Mesenchymal stem cell (in vitro differentiated cells and primary cell): ENCODE data around the gene DSEL.

Experiments used
- DNase-seq: peaks from one replicate; pipeline ENCODE4 v3.0.0-alpha.2; 2013
- H2AFZ ChIP-seq: one replicate; pipeline ENCODE4 v1.6.1; 2013; ENCODE audit warnings: low read depth, mild to moderate bottlenecking, control low read depth, inconsistent platforms, low read length, moderate library complexity
- H2AK5ac ChIP-seq: 2 replicates; pipeline ENCODE4 v1.6.1; 2013; ENCODE audit warnings: low read length, moderate library complexity, mild to moderate bottlenecking, inconsistent platforms; ENCODE audit not compliant: severe bottlenecking
- H2BK120ac ChIP-seq: one replicate; pipeline ENCODE4 v1.6.1; 2013; ENCODE audit warnings: low read depth, mild to moderate bottlenecking, inconsistent platforms, low read length, moderate library complexity
- H2BK12ac ChIP-seq, 2 experiments: one replicate each; pipeline ENCODE4 v1.6.1; 2013; ENCODE audit warnings: inconsistent platforms in 2 of 2, low read length in 2 of 2, mild to moderate bottlenecking in 2 of 2, moderate library complexity in 2 of 2, control low read depth in 1 of 2
- H2BK15ac ChIP-seq: one replicate; pipeline ENCODE4 v1.6.1; 2013; ENCODE audit warnings: mild to moderate bottlenecking, low read depth, inconsistent platforms; ENCODE audit not compliant: poor library complexity, severe bottlenecking
- H2BK5ac ChIP-seq: 2 replicates; pipeline ENCODE4 v1.6.1; 2013; ENCODE audit warnings: low read depth, mild to moderate bottlenecking, low read length, control low read depth, inconsistent platforms; ENCODE audit not compliant: poor library complexity, severe bottlenecking
- H3K14ac ChIP-seq, 2 experiments: one replicate each; pipeline ENCODE4 v1.6.1; 2013; ENCODE audit warnings: inconsistent platforms in 2 of 2, low read length in 2 of 2, control low read depth in 1 of 2, mild to moderate bottlenecking in 1 of 2, moderate library complexity in 1 of 2
- H3K18ac ChIP-seq, 2 experiments: one replicate each; pipeline ENCODE4 v1.6.1; 2013; ENCODE audit warnings: inconsistent platforms in 2 of 2, low read length in 2 of 2, control low read depth in 1 of 2, low read depth in 1 of 2, mild to moderate bottlenecking in 1 of 2
- H3K23ac ChIP-seq, 2 experiments: one replicate each; pipeline ENCODE4 v1.6.1; 2013; ENCODE audit warnings: inconsistent platforms in 2 of 2, low read length in 2 of 2, mild to moderate bottlenecking in 2 of 2, moderate library complexity in 2 of 2, control low read depth in 1 of 2
- H3K27ac ChIP-seq: 2 replicates; pipeline ENCODE4 v1.5.1; 2013; ENCODE audit warnings: mild to moderate bottlenecking, moderate library complexity, low read length, control low read depth, inconsistent platforms; ENCODE audit not compliant: poor library complexity, severe bottlenecking
- H3K27me3 ChIP-seq, 2 experiments: 2 replicates each; pipeline versions ENCODE4 v1.6.1 to v1.7.0; 2013; ENCODE audit warnings: low read length in 2 of 2, mild to moderate bottlenecking in 2 of 2, moderate library complexity in 2 of 2, control low read depth in 1 of 2, inconsistent platforms in 1 of 2; ENCODE audit not compliant: control insufficient read depth in 1 of 2, insufficient read depth in 1 of 2
- H3K36me3 ChIP-seq, 2 experiments: 2 replicates each; pipeline versions ENCODE4 v1.6.1 to v1.7.0; 2013; ENCODE audit warnings: low read length in 2 of 2, control low read depth in 1 of 2, inconsistent platforms in 1 of 2, low read depth in 1 of 2, mild to moderate bottlenecking in 1 of 2; ENCODE audit not compliant: insufficient read depth in 2 of 2, control insufficient read depth in 1 of 2
- H3K4ac ChIP-seq, 2 experiments: one replicate each; pipeline ENCODE4 v1.6.1; 2013; ENCODE audit warnings: inconsistent platforms in 2 of 2, low read length in 2 of 2, mild to moderate bottlenecking in 2 of 2, moderate library complexity in 2 of 2, control low read depth in 1 of 2, low read depth in 1 of 2
- H3K4me1 ChIP-seq: 2 replicates; pipeline ENCODE4 v1.6.1; 2013; ENCODE audit warnings: low read depth, low read length, control low read depth; ENCODE audit not compliant: control insufficient read depth, insufficient read depth
- H3K4me2 ChIP-seq: 2 replicates; pipeline ENCODE4 v1.6.1; 2013; ENCODE audit warnings: low read length, mild to moderate bottlenecking, inconsistent platforms; ENCODE audit not compliant: poor library complexity, severe bottlenecking
- H3K4me3 ChIP-seq, 2 experiments: 2 replicates each; pipeline versions ENCODE4 v1.5.1 to v1.7.0; 2013; ENCODE audit warnings: low read length in 2 of 2, mild to moderate bottlenecking in 2 of 2, control low read depth in 1 of 2, low read depth in 1 of 2; ENCODE audit not compliant: insufficient read depth in 1 of 2
- H3K79me1 ChIP-seq: replicated peaks from 2 replicates; pipeline ENCODE4 v1.6.1; 2013; ENCODE audit warnings: mild to moderate bottlenecking, control low read depth, low read length, inconsistent platforms; ENCODE audit not compliant: poor library complexity, severe bottlenecking
- H3K9ac ChIP-seq: 2 replicates; pipeline ENCODE4 v1.7.0; 2013; ENCODE audit warnings: mild to moderate bottlenecking, low read length, moderate library complexity
- H3K9me3 ChIP-seq: 2 replicates; pipeline ENCODE4 v1.7.0; 2013; ENCODE audit warnings: mild to moderate bottlenecking, low read length; ENCODE audit not compliant: control insufficient read depth
- H4K8ac ChIP-seq: one replicate; pipeline ENCODE4 v1.6.1; 2013; ENCODE audit warnings: inconsistent platforms, mild to moderate bottlenecking, low read length, moderate library complexity
- H4K91ac ChIP-seq: one replicate; pipeline ENCODE4 v1.6.1; 2013; ENCODE audit warnings: mild to moderate bottlenecking, low read length, inconsistent platforms
- WGBS: methylation state at CpG from one replicate; pipeline ENCODE4 v1.1.7; 2013; ENCODE audit warnings: mixed read lengths; 5-methylcytosine and 5-hydroxymethylcytosine counted together

DSEL gene

DNA sequence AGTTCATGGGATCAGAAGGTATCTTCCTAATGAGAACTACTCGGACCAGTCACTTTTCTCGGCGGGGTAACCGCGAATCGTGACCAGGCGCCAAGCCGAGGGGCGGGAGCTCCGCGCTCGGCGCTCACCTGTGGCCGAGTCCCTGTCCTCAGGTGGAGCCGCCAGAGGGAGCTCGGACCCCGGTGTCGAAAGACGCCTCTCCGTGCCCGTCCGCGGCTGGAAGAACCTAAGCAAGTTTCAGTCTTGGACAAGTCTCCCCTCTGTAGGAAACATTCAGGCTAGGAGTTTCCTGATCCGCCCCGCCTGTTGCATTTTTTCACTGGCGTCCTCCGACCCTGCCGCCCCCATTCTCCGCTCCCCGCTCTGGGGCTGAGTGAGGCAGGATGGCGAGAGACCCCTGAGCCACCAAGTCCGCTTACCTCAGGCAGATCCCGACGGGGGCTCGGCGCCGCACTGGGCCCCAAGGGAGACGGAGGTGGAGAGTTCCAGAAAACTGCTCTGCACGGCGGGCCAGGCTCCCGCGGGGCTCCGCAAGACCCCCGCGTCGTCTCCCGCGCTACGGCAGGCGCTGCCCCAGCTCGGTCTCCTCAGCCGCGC is 480 bp downstream of the DSEL start:
- H2BK5ac ChIP-seq = peak overlapping the region; percentile 85
- peak overlapping the region in 1 of 2 experiments; percentile 57 for H2BK12ac ChIP-seq
- peak overlapping the region; percentile 85 for H4K91ac ChIP-seq
- peak; percentile 86 for DNase-seq
- H3K79me1 ChIP-seq = peaks cover 14% of the 10 kb centered on the region
- no peak overlapping the region for H2AK5ac ChIP-seq
- H3K27me3 ChIP-seq = no peaks in the 10 kb centered on the region
- H3K9me3 ChIP-seq = no peaks in the 10 kb centered on the region
- peak overlapping the region in 1 of 2 experiments; percentile 95 for H3K14ac ChIP-seq
- H2BK15ac ChIP-seq = peak overlapping the region; percentile 64
- H4K8ac ChIP-seq = peak overlapping the region; percentile 78
- peak overlapping the region; percentile 73 to 98 for H3K18ac ChIP-seq
- peak overlapping the region; percentile 91 for H3K4me2 ChIP-seq
- under 1% methylated on average over 53 of the region's 53 CpGs for WGBS
- H3K27ac ChIP-seq = peak overlapping the region; percentile 93
- H2AFZ ChIP-seq = peak overlapping the region; percentile 73
- H3K36me3 ChIP-seq = peaks cover 3 to 37% of the 10 kb centered on the region in 2 experiments
- peaks cover 3% of the 10 kb centered on the region for H3K4me1 ChIP-seq
- peak overlapping the region; percentile 91 to 96 for H3K4me3 ChIP-seq
- peak overlapping the region; percentile 86 for H2BK120ac ChIP-seq
- peak overlapping the region in 1 of 2 experiments; percentile 94 for H3K23ac ChIP-seq
- peak overlapping the region; percentile 53 to 83 for H3K4ac ChIP-seq
- H3K9ac ChIP-seq = peak overlapping the region; percentile 95

DNA sequence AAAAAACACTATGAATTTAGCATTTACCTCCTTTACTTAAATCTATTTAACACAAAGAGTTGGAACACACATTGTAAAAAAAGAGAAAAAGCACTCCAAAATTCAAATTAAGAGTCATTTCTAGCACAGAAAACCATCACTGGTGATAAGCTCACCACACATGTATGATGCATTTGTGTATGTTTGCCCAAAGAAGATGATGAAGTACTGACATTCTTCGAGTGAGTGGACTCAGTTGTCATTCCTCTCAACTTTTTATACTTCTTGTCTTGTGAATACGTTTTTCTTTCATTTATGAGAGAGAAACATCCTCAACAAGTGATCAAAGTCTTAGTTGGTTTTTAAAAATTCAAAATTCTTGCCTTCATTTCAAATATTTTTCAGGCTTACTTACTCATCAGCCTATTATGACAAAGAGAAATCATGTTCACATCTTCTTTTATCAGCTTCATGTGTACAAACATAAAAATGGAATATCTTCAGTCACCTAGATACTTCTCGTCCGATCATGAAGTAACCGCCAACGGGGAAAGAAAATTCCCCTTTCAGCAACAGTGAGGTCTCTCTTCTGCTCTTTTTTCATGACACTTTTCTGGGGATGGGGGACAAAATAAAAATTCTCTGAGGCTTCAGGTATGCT is 1.5 kb downstream of the DSEL start:
- H3K14ac ChIP-seq = no peak overlapping the region
- H4K91ac ChIP-seq = no peak overlapping the region
- no peak overlapping the region for H2BK15ac ChIP-seq
- H3K36me3 ChIP-seq = peaks cover 3 to 40% of the 10 kb centered on the region in 2 experiments
- no peak overlapping the region for H2BK120ac ChIP-seq
- no peak overlapping the region for H2AFZ ChIP-seq
- no peak overlapping the region for H3K4ac ChIP-seq
- peak overlapping the region in 1 of 2 experiments; percentile 91 for H3K4me3 ChIP-seq
- no peak overlapping the region for H2BK12ac ChIP-seq
- H3K4me2 ChIP-seq = peak overlapping the region; percentile 67
- H3K9ac ChIP-seq = peak overlapping the region; percentile 95
- H3K27me3 ChIP-seq = no peaks in the 10 kb centered on the region
- peaks cover 3% of the 10 kb centered on the region for H3K4me1 ChIP-seq
- no peaks in the 10 kb centered on the region for H3K9me3 ChIP-seq
- peaks cover 15% of the 10 kb centered on the region for H3K79me1 ChIP-seq
- no peak overlapping the region for H2AK5ac ChIP-seq
- peak; percentile 34 for DNase-seq
- no peak overlapping the region for H3K27ac ChIP-seq
- H3K23ac ChIP-seq = no peak overlapping the region
- WGBS = no CpG with 5 or more reads among the region's 6 CpGs
- H3K18ac ChIP-seq = no peak overlapping the region
- no peak overlapping the region for H2BK5ac ChIP-seq
- no peak overlapping the region for H4K8ac ChIP-seq

DNA sequence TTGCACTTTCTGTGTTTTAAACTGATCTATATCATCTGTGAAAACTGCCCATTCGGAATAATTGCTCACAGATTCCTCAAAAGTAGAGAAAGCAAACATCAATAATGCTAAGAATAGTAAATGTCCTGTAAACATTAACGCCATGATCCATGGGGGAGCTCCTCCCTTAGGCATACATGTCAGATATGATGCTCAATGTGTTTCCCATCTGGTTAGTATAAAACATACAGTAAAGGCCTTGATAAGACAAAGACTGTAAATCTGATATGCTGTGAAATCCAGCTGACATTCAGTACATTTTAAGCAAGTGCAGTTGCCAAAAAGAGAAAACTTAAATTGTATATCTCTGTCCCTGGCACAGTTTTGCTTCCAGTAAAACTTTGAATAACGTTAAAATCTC is 2.1 kb downstream of the DSEL start:
- Histone ChIP-seq H3K36me3 (peaks cover 3 to 40% of the 10 kb centered on the region in 2 experiments), H3K27ac (no peak overlapping the region), H3K23ac (no peak overlapping the region), H2AK5ac (no peak overlapping the region), H3K79me1 (peaks cover 17% of the 10 kb centered on the region), H3K4ac (no peak overlapping the region), H4K8ac (no peak overlapping the region), H2AFZ (no peak overlapping the region), H3K4me3 (peak overlapping the region in 1 of 2 experiments; percentile 91), H3K4me2 (no peak overlapping the region), H2BK5ac (no peak overlapping the region), H3K9me3 (no peaks in the 10 kb centered on the region), H3K9ac (peak overlapping the region; percentile 95), H2BK120ac (no peak overlapping the region), H3K14ac (no peak overlapping the region), H3K27me3 (no peaks in the 10 kb centered on the region), H3K4me1 (peaks cover 3% of the 10 kb centered on the region), H3K18ac (no peak overlapping the region), H2BK15ac (no peak overlapping the region), H4K91ac (no peak overlapping the region), H2BK12ac (no peak overlapping the region)
- 78% methylated on average over 3 of the region's 3 CpGs for WGBS
- no peak for DNase-seq

DNA sequence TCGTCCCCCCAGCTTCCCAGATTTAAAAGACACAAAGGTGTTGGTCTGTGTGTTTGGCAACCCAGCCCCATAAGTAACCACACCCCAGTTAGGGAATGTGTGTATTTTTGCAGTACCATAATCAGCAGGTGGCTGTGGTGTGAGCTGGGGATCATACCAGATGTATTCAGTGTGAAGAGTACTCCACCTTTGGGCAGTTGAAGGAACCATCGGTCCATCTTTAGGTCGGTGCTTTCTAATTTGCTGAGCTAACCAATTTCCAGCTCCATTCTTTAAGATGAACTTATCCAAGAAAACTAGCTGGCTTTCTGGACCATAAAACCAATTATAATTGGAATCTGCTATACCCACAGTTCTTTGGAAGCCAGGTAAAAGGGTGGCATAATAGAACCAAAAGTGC is 3.2 kb downstream of the DSEL start:
- H2BK5ac ChIP-seq = no peak overlapping the region
- peak overlapping the region in 1 of 2 experiments; percentile 11 for H2BK12ac ChIP-seq
- WGBS = 98% methylated on average over 3 of the region's 3 CpGs
- H3K14ac ChIP-seq = no peak overlapping the region
- no peak overlapping the region for H2AFZ ChIP-seq
- H3K9me3 ChIP-seq = no peaks in the 10 kb centered on the region
- peak overlapping the region in 1 of 2 experiments; percentile 91 for H3K4me3 ChIP-seq
- H3K18ac ChIP-seq = no peak overlapping the region
- H2BK120ac ChIP-seq = no peak overlapping the region
- DNase-seq = no peak
- no peak overlapping the region for H3K27ac ChIP-seq
- no peak overlapping the region for H3K23ac ChIP-seq
- H2BK15ac ChIP-seq = no peak overlapping the region
- H3K79me1 ChIP-seq = peaks cover 19% of the 10 kb centered on the region
- no peak overlapping the region for H4K91ac ChIP-seq
- no peak overlapping the region for H3K4ac ChIP-seq
- H2AK5ac ChIP-seq = no peak overlapping the region
- H3K4me1 ChIP-seq = peaks cover 2% of the 10 kb centered on the region
- no peak overlapping the region for H3K9ac ChIP-seq
- peaks cover 3 to 42% of the 10 kb centered on the region in 2 experiments for H3K36me3 ChIP-seq
- no peaks in the 10 kb centered on the region for H3K27me3 ChIP-seq
- H3K4me2 ChIP-seq = no peak overlapping the region
- no peak overlapping the region for H4K8ac ChIP-seq
